HS-5 (cell line): ENCODE results near the gene USP9Y.
A peak's percentile ranks its signal among the peaks of the same experiment; 100 is the strongest.

ENCODE experiments used
- DNase-seq: peaks from one replicate; pipeline ENCODE4 v3.0.0-alpha.2; 2012; ENCODE audit warnings: low read depth

USP9Y gene

DNA sequence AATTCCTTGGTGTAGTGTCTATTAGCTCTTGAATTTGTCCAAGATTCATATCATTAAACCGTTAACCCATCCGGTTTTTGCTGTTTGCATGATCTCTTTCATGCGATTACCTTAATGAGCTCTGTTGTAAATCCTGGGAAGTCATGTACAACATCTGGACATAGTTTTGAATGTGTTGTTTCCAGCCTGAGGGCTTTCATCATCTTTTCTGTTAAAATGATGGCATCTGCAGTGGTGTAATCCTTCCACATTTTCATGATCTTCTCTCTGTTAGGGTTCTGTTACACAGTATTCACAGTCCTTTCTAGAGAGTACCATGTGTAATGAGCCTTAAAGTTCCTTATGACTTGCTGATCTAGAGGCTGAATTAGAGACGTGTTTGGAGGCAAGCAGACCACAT is 64.9 kb downstream of the USP9Y start:
- no peak for DNase-seq

- no peak for DNase-seq
Measured at GRCh38 chrY:12784521-12784920, 83.5 kb downstream of the USP9Y start.

DNA sequence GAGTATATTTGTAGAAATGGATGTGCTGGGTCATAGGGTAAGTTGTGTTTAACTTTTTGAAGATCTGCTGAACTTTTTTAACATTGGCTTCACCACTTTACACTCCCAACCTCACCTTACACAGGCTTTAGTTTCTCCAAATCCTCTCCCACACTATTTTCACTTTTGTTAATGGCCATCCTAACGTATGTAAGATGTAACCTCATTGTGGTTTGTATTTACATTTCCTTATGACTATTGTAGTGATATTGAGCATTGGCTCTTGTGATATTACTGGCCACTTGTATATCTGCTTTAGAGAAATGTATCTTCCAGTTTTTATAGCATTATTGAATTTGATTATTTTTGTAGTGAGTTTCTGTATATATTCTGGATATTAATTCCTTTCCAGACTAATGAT is 93.0 kb downstream of the USP9Y start:
- no peak for DNase-seq

DNA sequence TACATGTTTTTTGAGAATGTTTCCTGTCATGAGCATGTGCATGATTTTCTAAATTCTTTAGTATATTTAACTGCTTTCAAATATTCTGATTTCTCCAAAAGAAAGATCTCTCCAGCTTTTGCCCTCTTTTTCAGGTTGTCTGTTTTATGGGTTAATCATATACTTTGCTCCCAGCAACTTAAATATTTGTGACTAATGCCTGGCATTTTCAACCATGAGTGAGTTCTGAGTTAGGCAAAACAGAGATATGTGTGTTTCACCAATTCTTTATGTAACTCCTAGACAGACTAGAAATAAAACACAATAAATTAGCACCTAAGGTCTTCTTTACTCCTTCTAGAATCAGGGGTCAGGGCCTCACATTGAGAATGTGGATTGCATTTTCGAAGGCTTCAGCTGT is 107.0 kb downstream of the USP9Y start:
- no peak for DNase-seq

DNA sequence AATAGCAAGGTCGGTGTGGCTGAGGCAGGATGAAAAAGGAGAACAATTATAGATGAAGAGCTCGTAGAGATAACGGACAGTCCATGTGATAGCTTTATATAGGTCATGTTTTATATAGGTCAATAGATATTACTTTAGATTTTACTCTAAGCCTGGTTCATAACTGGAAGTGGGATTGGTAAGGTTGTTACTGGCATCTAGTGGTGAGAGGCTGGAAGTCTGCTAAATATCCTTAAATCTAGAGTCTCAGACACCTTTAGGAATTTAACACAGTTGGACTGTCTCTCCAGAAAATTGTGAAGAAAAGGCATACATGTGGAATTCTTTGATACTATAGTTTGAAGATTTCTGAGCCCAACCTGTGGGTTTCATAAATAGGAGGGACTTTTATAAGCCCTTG is 108.0 kb downstream of the USP9Y start:
- no peak for DNase-seq

GRCh38 chrY:12823408-12823807 is 122.4 kb downstream of the USP9Y start:
- DNase-seq = no peak

GRCh38 chrY:12826791-12827190 is 125.8 kb downstream of the USP9Y start:
- DNase-seq = no peak

DNA sequence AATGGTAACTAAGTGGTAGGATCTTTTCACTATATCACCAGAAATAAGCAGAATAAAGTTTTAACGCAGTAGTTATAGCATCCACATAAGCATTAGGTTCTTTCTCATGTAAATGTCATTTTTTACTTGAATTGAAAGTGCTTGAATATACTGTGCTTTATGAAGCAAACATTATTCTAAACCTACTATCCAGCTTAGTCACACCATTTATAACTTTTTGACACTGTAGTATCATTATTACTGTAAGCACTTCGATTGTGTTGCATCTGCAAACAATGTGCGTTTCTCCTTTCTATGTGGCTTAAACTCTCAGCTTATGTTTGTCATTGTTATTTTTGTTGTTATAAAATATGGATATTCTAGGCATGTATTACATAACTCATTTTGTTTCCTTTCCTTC is 132.3 kb downstream of the USP9Y start:
- no peak for DNase-seq

- DNase-seq = no peak
Measured at GRCh38 chrY:12837550-12837949, 136.5 kb downstream of the USP9Y start.

DNA sequence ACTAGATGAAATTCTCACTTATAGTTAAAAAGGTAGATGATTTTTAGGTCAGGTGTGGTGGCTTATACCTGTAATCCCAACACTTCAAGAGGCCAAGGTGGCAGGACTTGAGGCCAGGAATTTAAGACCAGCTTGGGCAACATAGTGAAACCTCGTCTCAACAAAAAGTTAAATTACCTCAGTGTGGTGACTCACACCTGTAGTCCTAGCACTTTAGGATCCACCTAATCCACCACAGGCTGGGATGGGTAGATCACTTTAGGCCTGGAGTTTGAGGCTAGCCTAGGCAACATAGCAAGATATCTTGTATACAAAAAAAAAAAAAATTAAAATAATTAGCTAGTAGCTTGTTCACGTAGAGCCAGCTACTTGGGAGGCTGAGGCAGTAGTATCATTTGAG is 140.3 kb downstream of the USP9Y start:
- DNase-seq = no peak

GRCh38 chrY:12846793-12847192 is 145.8 kb downstream of the USP9Y start:
- DNase-seq = no peak

- peak; percentile 14 for DNase-seq
Measured at GRCh38 chrY:12855791-12856275, 154.8 kb downstream of the USP9Y start.

GRCh38 chrY:12867960-12868359 is 166.9 kb downstream of the USP9Y start:
- DNase-seq = no peak

DNA sequence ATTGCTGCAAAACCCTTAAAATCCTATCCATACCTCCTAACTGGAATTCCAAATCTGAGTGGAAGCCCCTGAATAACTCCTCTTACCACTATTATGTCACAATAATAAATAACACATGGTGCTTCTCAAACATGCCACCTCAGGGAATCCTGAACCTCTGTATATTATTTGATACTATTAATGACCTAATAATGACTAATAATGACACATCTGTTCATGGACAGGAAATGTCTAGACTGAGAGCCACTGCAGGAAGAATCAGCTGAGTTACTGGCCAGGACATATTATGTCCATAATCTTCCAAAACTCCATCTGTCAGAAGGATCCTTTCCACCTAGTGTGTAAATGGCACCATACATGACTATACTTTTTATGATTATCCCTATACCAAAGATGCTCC is 195.9 kb downstream of the USP9Y start:
- no peak for DNase-seq

DNA sequence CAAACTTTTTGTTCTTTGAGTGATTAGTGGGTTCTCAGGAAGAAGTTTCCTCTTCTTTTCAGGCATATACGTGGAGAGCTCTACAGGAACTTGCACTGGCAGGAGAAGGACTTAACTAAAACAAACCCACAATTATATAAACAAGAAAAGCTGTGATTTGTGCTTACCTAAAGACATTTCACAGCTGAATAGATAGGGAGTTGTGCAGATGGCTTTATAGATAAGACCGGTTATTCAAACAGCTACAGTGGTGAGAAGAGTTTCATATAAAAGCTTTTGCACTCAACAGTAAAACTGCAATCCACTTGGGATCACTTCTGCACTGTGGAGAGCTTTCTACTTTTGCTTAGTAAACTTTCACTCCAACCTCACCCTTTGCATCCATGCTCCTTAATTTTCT is 197.6 kb downstream of the USP9Y start:
- no peak for DNase-seq

- DNase-seq = peak; percentile 73
Measured at GRCh38 chrY:12904618-12905516, 203.8 kb downstream of the USP9Y start, which contains the start of gene DDX3Y. DDX3Y (plus strand) TSS chrY:12904868; CDS start chrY:12904937, 69 bp downstream.

- DNase-seq = peak; percentile 28
Measured at GRCh38 chrY:12905517-12905872, 204.5 kb downstream of the USP9Y start.

- DNase-seq = no peak
Measured at GRCh38 chrY:12905895-12906294, 204.9 kb downstream of the USP9Y start.
